HCT116 (cell line): Measurements from ENCODE around the gene ZBTB12. TPM values are rescaled to one million over a fixed set of nuclear protein-coding genes. Genes with fewer than 3 reads are reported as not detected.

ENCODE experiments used
- ATAC-seq: fragments of 200-7000 bp; cut with Tn5 transposase; 2 replicates; pipeline ENCODE4 v1.9.1; 2020; ENCODE audit warnings: mild to moderate bottlenecking, moderate library complexity
- BruUV-seq: library from RNA; stranded (reverse); fragments of 400-500 nt; replicated peaks from 2 replicates; lab custom pipeline; 2021; lab: Mats Ljungman, UMichigan
- CTCF ChIA-PET: fragments of 300-600 bp; sonication (Branson Sonifier 250); formaldehyde crosslinking; loops from one replicate; lab custom pipeline; 2021; ENCODE audit warnings: antibody characterized with exemption; lab: Charles Lee
- POLR2A ChIA-PET: fragments of 300-600, 350-600 bp; sonication (Branson Sonifier 250); formaldehyde crosslinking; loops from one replicate; lab custom pipeline; 2021; ENCODE audit warnings: antibody characterized with exemption; lab: Charles Lee
- RAD21 ChIA-PET, 2 experiments: fragments of 300-600 bp; sonication (Branson Sonifier 250); formaldehyde crosslinking; loops; one replicate each; lab custom pipeline; 2023; ENCODE audit warnings: low total read pairs in 2 of 2; ENCODE audit not compliant: uncharacterized antibody in 2 of 2, unreplicated experiment in 2 of 2, low non-redundant PET in 1 of 2; lab: Charles Lee
- DNase-seq: peaks from one replicate; pipeline ENCODE4 v3.0.0-alpha.2; 2010; ENCODE audit warnings: low read depth, low spot score
- H2AFZ ChIP-seq: fragments of 200-600 bp; shearing (Covaris generic), sonication (generic); 2 replicates; pipeline ENCODE4 v1.6.1; 2017; ENCODE audit warnings: low read depth, mixed run types, mixed read lengths, antibody characterized with exemption, low read length; ENCODE audit not compliant: poor library complexity, severe bottlenecking
- H3K27ac ChIP-seq: 2 replicates; pipeline ENCODE4 v1.5.1; 2012; ENCODE audit warnings: low read depth, low read length
- H3K27me3 ChIP-seq: fragments of 200-600 bp; sonication (generic); 2 replicates; pipeline ENCODE4 v1.6.1; 2016; ENCODE audit warnings: mixed run types, low read length, mixed read lengths; ENCODE audit not compliant: insufficient read depth
- H3K36me3 ChIP-seq, 2 experiments: fragments of 200-500 bp in 1 of 2; fragments of 200-600 bp in 1 of 2; sonication (Bioruptor generic) in 1 of 2; sonication (generic) in 1 of 2; 2 replicates each; pipeline versions ENCODE4 v1.5.1 to v1.6.1; 2014 to 2016; ENCODE audit warnings: low read length in 2 of 2, inconsistent platforms in 1 of 2, mixed read lengths in 1 of 2, mixed run types in 1 of 2; ENCODE audit not compliant: insufficient read depth in 2 of 2, control insufficient read depth in 1 of 2
- H3K4me1 ChIP-seq, 2 experiments: fragments of 200-600 bp in 1 of 2; sonication (generic) in 1 of 2; 2 replicates each; pipeline versions ENCODE4 v1.5.1 to v1.6.1; 2012 to 2017; ENCODE audit warnings: low read length in 2 of 2, inconsistent platforms in 1 of 2, mild to moderate bottlenecking in 1 of 2, mixed read lengths in 1 of 2, mixed run types in 1 of 2, moderate library complexity in 1 of 2; ENCODE audit not compliant: insufficient read depth in 2 of 2, control insufficient read depth in 1 of 2
- H3K4me2 ChIP-seq: fragments of 200-600 bp; sonication (generic); 2 replicates; pipeline ENCODE4 v1.6.1; 2017; ENCODE audit warnings: mixed run types, low read length, mixed read lengths
- H3K4me3 ChIP-seq, 2 experiments: fragments of 200-600 bp in 1 of 2; sonication (generic) in 1 of 2; replicated peaks in 1 of 2; 2 replicates each; pipeline ENCODE4 v1.5.1; 2011 to 2016; ENCODE audit warnings: low read length in 2 of 2, control low read depth in 1 of 2, low read depth in 1 of 2, mild to moderate bottlenecking in 1 of 2, mixed read lengths in 1 of 2, mixed run types in 1 of 2
- H3K79me2 ChIP-seq: fragments of 200-600 bp; sonication (generic); 2 replicates; pipeline ENCODE4 v1.6.1; 2017; ENCODE audit warnings: mild to moderate bottlenecking, mixed run types, low read length, moderate library complexity, mixed read lengths; ENCODE audit not compliant: insufficient read depth
- H3K9ac ChIP-seq: fragments of 200-600 bp; sonication (generic); 2 replicates; pipeline ENCODE4 v1.6.1; 2016; ENCODE audit warnings: low read length, mixed read lengths
- H3K9me2 ChIP-seq: fragments of 200-600 bp; sonication (generic), shearing (Covaris generic); 2 replicates; pipeline ENCODE4 v1.6.1; 2017; ENCODE audit warnings: mixed run types, mild to moderate bottlenecking, moderate library complexity; ENCODE audit not compliant: insufficient read depth
- H3K9me3 ChIP-seq, 2 experiments: fragments of 200-500 bp in 1 of 2; fragments of 200-600 bp in 1 of 2; sonication (Bioruptor generic) in 1 of 2; sonication (generic) in 1 of 2; 2 replicates each; pipeline ENCODE4 v1.6.1; 2014 to 2017; ENCODE audit warnings: low read length in 2 of 2, mixed read lengths in 2 of 2, inconsistent platforms in 1 of 2, low read depth in 1 of 2, mild to moderate bottlenecking in 1 of 2, mixed run types in 1 of 2, moderate library complexity in 1 of 2; ENCODE audit not compliant: control insufficient read depth in 1 of 2, insufficient read depth in 1 of 2
- H4K20me1 ChIP-seq: fragments of 200-600 bp; sonication (generic), shearing (Covaris generic); 2 replicates; pipeline ENCODE4 v1.6.1; 2017; ENCODE audit warnings: mixed run types, mild to moderate bottlenecking, moderate library complexity; ENCODE audit not compliant: insufficient read depth
- CBX3 ChIP-seq: IDR thresholded peaks from 2 replicates; pipeline ENCODE4 v1.6.1; 2012; ENCODE audit warnings: low read depth
- CEBPB ChIP-seq: IDR thresholded peaks from 2 replicates; pipeline ENCODE4 v1.6.1; 2012; ENCODE audit warnings: low read depth
- EGR1 ChIP-seq: IDR thresholded peaks from 2 replicates; pipeline ENCODE4 v1.6.1; 2012; ENCODE audit warnings: low read depth
- ELF1 ChIP-seq: IDR thresholded peaks from 2 replicates; pipeline ENCODE4 v1.6.1; 2012; ENCODE audit warnings: low read depth, borderline replicate concordance
- EZH2 ChIP-seq: fragments of 200-600 bp; sonication (generic); IDR thresholded peaks from 2 replicates; pipeline ENCODE4 v1.6.1; 2017; ENCODE audit warnings: antibody characterized with exemption, mixed run types
- POLR2AphosphoS5 ChIP-seq: IDR thresholded peaks from 2 replicates; pipeline ENCODE4 v1.6.1; 2011; ENCODE audit warnings: mild to moderate bottlenecking, low read depth, low read length, moderate library complexity
- RAD21 ChIP-seq: IDR thresholded peaks from 2 replicates; pipeline ENCODE4 v1.6.1; 2012; ENCODE audit warnings: low read depth, mild to moderate bottlenecking
- SIN3A ChIP-seq: IDR thresholded peaks from 2 replicates; pipeline ENCODE4 v1.6.1; 2012; ENCODE audit warnings: low read depth
- SP1 ChIP-seq: IDR thresholded peaks from 2 replicates; pipeline ENCODE4 v1.6.1; 2012; ENCODE audit warnings: low read depth
- SRF ChIP-seq: IDR thresholded peaks from 2 replicates; pipeline ENCODE4 v1.6.1; 2012; ENCODE audit warnings: low read depth
- ZFX ChIP-seq: fragments of 450-650 bp; IDR thresholded peaks from 2 replicates; pipeline ENCODE4 v1.6.1; 2017
- intact Hi-C: fragments of 100-400 bp; cut with micrococcal nuclease; formaldehyde crosslinking; loops from 2 replicates; pipeline ENCODE4 v1.10.0; 2022
- total RNA-seq: library from RNA; stranded (reverse); gene quantifications from one replicate; pipeline ENCODE4 v1.2.1, GENCODE V29; 2021; ENCODE audit not compliant: unreplicated experiment
- TF ChIP-seq, protein P1 (sequence below): IDR thresholded peaks from 2 replicates; pipeline ENCODE4 v1.6.1; 2012; ENCODE audit warnings: low read depth
- TF ChIP-seq, protein P2 (sequence below): IDR thresholded peaks from 2 replicates; pipeline ENCODE4 v1.6.1; 2012
- TF ChIP-seq, protein P3 (sequence below), 3 experiments: fragments of 200-600 bp in 1 of 3; sonication (generic) in 1 of 3; IDR thresholded peaks in 2 of 3; conservative IDR thresholded peaks in 1 of 3; 2 replicates each; pipeline ENCODE4 v1.5.1; 2012 to 2017; ENCODE audit warnings: low read depth in 2 of 3, low read length in 2 of 3, antibody characterized with exemption in 1 of 3, borderline replicate concordance in 1 of 3, control low read depth in 1 of 3, mild to moderate bottlenecking in 1 of 3, mixed read lengths in 1 of 3, mixed run types in 1 of 3, moderate library complexity in 1 of 3; ENCODE audit not compliant: insufficient read depth in 1 of 3

ZBTB12 gene
- total RNA-seq, 1 experiment from 2014 or later = 10.3 TPM

DNA sequence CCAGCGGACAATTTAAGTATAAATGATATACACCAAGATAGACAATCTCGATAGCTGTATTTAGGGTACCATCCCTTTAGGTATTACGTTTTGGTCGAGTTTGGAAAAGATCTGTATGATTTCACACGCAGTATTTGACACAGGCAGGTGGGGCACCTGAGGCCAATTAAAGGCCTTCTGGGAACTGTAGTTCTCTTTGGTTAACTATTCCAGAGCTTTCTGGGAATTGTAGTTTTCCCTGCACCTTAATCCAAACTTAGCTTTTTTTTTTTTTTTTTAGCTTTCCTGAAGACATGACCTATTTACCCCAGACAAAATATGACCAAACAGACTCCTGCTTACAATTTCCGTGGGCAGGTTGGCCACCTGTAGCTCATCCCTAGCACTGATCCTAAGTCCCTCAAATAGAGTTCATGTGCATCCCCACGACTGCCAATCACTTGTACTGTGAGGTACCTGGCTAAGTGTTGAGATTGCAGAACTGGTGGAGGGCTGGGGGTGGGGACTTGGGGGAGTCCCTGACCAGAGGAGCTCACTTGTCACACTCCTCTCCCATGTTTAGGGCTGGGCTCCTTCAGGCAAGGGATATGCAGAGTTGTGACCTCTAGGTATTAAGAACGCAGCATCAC is 3.4 kb downstream of the ZBTB12 start:
- H2AFZ ChIP-seq = peak overlapping the region; percentile 46
- POLR2A ChIA-PET = interaction anchor here (0.6 to 1.7 kb wide), 6 partner anchors 35 to 241 kb away, joined by 3 to 7 read pairs (median 4); partner anchors contain the start of gene NEU1
- H3K9me3 ChIP-seq = no peaks in the 10 kb centered on the region
- peaks cover 12 to 34% of the 10 kb centered on the region in 2 experiments for H3K4me1 ChIP-seq
- DNase-seq (peak; percentile 60), ATAC-seq (peak; percentile 37)
- RAD21 ChIA-PET = interaction anchor here in 1 of 2 experiments (1.0 kb wide), 1 partner anchor 54 kb away, joined by 4 read pairs; no protein-coding TSS in a partner anchor
- peak overlapping the region; percentile 82 to 98 for H3K4me3 ChIP-seq
- 0 out of 2 replicates have a peak, but pooled peaks have one; percentile 24 for TF ChIP-seq CBX3
- TF ChIP-seq SRF = no peak
- TF ChIP-seq, protein P1, sequence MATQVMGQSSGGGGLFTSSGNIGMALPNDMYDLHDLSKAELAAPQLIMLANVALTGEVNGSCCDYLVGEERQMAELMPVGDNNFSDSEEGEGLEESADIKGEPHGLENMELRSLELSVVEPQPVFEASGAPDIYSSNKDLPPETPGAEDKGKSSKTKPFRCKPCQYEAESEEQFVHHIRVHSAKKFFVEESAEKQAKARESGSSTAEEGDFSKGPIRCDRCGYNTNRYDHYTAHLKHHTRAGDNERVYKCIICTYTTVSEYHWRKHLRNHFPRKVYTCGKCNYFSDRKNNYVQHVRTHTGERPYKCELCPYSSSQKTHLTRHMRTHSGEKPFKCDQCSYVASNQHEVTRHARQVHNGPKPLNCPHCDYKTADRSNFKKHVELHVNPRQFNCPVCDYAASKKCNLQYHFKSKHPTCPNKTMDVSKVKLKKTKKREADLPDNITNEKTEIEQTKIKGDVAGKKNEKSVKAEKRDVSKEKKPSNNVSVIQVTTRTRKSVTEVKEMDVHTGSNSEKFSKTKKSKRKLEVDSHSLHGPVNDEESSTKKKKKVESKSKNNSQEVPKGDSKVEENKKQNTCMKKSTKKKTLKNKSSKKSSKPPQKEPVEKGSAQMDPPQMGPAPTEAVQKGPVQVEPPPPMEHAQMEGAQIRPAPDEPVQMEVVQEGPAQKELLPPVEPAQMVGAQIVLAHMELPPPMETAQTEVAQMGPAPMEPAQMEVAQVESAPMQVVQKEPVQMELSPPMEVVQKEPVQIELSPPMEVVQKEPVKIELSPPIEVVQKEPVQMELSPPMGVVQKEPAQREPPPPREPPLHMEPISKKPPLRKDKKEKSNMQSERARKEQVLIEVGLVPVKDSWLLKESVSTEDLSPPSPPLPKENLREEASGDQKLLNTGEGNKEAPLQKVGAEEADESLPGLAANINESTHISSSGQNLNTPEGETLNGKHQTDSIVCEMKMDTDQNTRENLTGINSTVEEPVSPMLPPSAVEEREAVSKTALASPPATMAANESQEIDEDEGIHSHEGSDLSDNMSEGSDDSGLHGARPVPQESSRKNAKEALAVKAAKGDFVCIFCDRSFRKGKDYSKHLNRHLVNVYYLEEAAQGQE = no peak
- peak; percentile 53; the same call in 1 of the 2 replicates for TF ChIP-seq SIN3A
- TF ChIP-seq, protein P2, sequence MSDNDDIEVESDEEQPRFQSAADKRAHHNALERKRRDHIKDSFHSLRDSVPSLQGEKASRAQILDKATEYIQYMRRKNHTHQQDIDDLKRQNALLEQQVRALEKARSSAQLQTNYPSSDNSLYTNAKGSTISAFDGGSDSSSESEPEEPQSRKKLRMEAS = 0 out of 2 replicates have a peak, but pooled peaks have one; percentile 61
- TF ChIP-seq ZFX = no peak
- TF ChIP-seq ELF1 = no peak
- peak; percentile 19; the same call in 1 of the 2 replicates for TF ChIP-seq RAD21
- TF ChIP-seq SP1 = peak; percentile 51; the same call in 1 of the 2 replicates
- TF ChIP-seq EGR1 = 0 out of 2 replicates have a peak, but pooled peaks have one; percentile 7
- TF ChIP-seq, protein P3, sequence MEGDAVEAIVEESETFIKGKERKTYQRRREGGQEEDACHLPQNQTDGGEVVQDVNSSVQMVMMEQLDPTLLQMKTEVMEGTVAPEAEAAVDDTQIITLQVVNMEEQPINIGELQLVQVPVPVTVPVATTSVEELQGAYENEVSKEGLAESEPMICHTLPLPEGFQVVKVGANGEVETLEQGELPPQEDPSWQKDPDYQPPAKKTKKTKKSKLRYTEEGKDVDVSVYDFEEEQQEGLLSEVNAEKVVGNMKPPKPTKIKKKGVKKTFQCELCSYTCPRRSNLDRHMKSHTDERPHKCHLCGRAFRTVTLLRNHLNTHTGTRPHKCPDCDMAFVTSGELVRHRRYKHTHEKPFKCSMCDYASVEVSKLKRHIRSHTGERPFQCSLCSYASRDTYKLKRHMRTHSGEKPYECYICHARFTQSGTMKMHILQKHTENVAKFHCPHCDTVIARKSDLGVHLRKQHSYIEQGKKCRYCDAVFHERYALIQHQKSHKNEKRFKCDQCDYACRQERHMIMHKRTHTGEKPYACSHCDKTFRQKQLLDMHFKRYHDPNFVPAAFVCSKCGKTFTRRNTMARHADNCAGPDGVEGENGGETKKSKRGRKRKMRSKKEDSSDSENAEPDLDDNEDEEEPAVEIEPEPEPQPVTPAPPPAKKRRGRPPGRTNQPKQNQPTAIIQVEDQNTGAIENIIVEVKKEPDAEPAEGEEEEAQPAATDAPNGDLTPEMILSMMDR (IDR thresholded peaks at IDR 0.05 in 2 of 3, conservative IDR thresholded peaks at IDR 0.05 in 1 of 3; ENCODE audit: borderline replicate concordance in 1 of 3, insufficient read depth in 1 of 3, low read depth in 2 of 3, low read length in 2 of 3) = 0 out of 6 replicates have a peak, but pooled peaks of 1 of the 3 experiments have one; percentile 4
- no peak for TF ChIP-seq CEBPB
- no peak for TF ChIP-seq EZH2
- no peak for TF ChIP-seq POLR2AphosphoS5
- no peaks in the 10 kb centered on the region for H3K9me2 ChIP-seq
- no peaks in the 10 kb centered on the region for H4K20me1 ChIP-seq
- H3K9ac ChIP-seq = peak overlapping the region; percentile 93
- H3K27ac ChIP-seq = peak overlapping the region; percentile 76
- H3K27me3 ChIP-seq = no peaks in the 10 kb centered on the region
- H3K36me3 ChIP-seq = peaks cover 4 to 20% of the 10 kb centered on the region in 2 experiments
- intact Hi-C loops = loop anchor here (5.0 kb wide), 1 partner anchor 231 kb away; the partner anchor contains the start of genes CSNK2B and LY6G5B
- CTCF ChIA-PET = interaction anchor here (0.7 to 1.5 kb wide), 7 partner anchors 24 to 1570 kb away, joined by 3 to 5 read pairs (median 3); partner anchors contain the start of gene NEU1
- BruUV-seq = no TSS peak
- peaks cover 18% of the 10 kb centered on the region; the same call in 1 of the 2 replicates for H3K79me2 ChIP-seq
- peak overlapping the region; percentile 95 for H3K4me2 ChIP-seq
